ENCODE results near the gene SENP3. TPM values are rescaled to one million over a fixed set of nuclear protein-coding genes. Genes with fewer than 3 reads are reported as not detected.

Gene SENP3
- total RNA-seq, 3 donors from 2014 or later (not counting 1 experiment from before 2014, with no cell fraction given) = 36.9 to 42.3 (median 39.1) TPM

GRCh38 chr17:7561028-7561575 lies 617 bp upstream of the SENP3 start:
- peak overlapping the region; percentile 93 for H3K27ac ChIP-seq (ENCODE audit: low read length)
- H3K9me3 ChIP-seq (ENCODE audit: control insufficient read depth, insufficient read depth, low read length) = no peaks in the 10 kb centered on the region
- TF ChIP-seq CTCF (IDR thresholded peaks at IDR 0.05) = peak; percentile 75
- ATAC-seq = peak; percentile 69 to 86 (median 75)
- no peaks in the 10 kb centered on the region for H3K9me3 Mint-ChIP-seq
- no peaks in the 10 kb centered on the region for H3K27me3 ChIP-seq (ENCODE audit: control insufficient read depth, insufficient read depth, low read length)
- intact Hi-C loops (cut with micrococcal nuclease) = loop anchor here (1.0 to 5.0 kb wide), 8 partner anchors 11 to 309 kb away; partner anchors contain the start of genes CTDNEP1, ELP5, POLR2A and TMEM102
- DNase-seq = peak; percentile 80 to 89
- peak overlapping the region; percentile 98 for H3K4me3 Mint-ChIP-seq
- H3K36me3 Mint-ChIP-seq = no peaks in the 10 kb centered on the region
- WGBS (ENCODE audit: insufficient coverage) = 2% methylated on average over 32 of the region's 32 CpGs
- peaks cover 22 to 35% of the 10 kb centered on the region in 2 donors for H3K4me1 Mint-ChIP-seq
- peaks cover 20% of the 10 kb centered on the region for H3K36me3 ChIP-seq (ENCODE audit: control insufficient read depth, insufficient read depth, low read length)
- H3K27me3 Mint-ChIP-seq (ENCODE audit: low read depth in 2 of 2) = no peaks in the 10 kb centered on the region
- H3K4me3 ChIP-seq (ENCODE audit: low read length) = peak overlapping the region; percentile 67
- peaks cover 53% of the 10 kb centered on the region for H3K4me1 ChIP-seq (ENCODE audit: control insufficient read depth, insufficient read depth, low read length)
- H3K27ac Mint-ChIP-seq = peak overlapping the region; percentile 97 to 99

GRCh38 chr17:7562208-7562605 lies 488 bp downstream of the SENP3 start:
- H3K27ac Mint-ChIP-seq = peak overlapping the region; percentile 97 to 99
- intact Hi-C loops (cut with micrococcal nuclease) = loop anchor here (5.0 kb wide), 1 partner anchor 310 kb away; the partner anchor contains the start of genes CTDNEP1 and ELP5
- H3K4me1 Mint-ChIP-seq = peaks cover 22 to 35% of the 10 kb centered on the region in 2 donors
- peak overlapping the region; percentile 77 for H3K27ac ChIP-seq (ENCODE audit: low read length)
- H3K27me3 Mint-ChIP-seq (ENCODE audit: low read depth in 2 of 2) = no peaks in the 10 kb centered on the region
- H3K36me3 Mint-ChIP-seq = no peaks in the 10 kb centered on the region
- peak overlapping the region; percentile 58 for H3K4me3 ChIP-seq (ENCODE audit: low read length)
- H3K4me1 ChIP-seq (ENCODE audit: control insufficient read depth, insufficient read depth, low read length) = peaks cover 50% of the 10 kb centered on the region
- no peak for TF ChIP-seq CTCF (IDR thresholded peaks at IDR 0.05)
- ATAC-seq = peak in 1 of 3 donors; percentile 4
- no peak for DNase-seq
- H3K4me3 Mint-ChIP-seq = peak overlapping the region; percentile 98
- H3K9me3 ChIP-seq (ENCODE audit: control insufficient read depth, insufficient read depth, low read length) = no peaks in the 10 kb centered on the region
- peaks cover 25% of the 10 kb centered on the region for H3K36me3 ChIP-seq (ENCODE audit: control insufficient read depth, insufficient read depth, low read length)
- H3K27me3 ChIP-seq (ENCODE audit: control insufficient read depth, insufficient read depth, low read length) = no peaks in the 10 kb centered on the region
- WGBS (ENCODE audit: insufficient coverage) = under 1% methylated on average over 28 of the region's 28 CpGs
- no peaks in the 10 kb centered on the region for H3K9me3 Mint-ChIP-seq

- Mint-ChIP-seq H3K27ac (peak overlapping the region in 1 of 2 donors; percentile 99), H3K4me3 (peak overlapping the region; percentile 90), H3K27me3 (ENCODE audit: low read depth in 2 of 2) (no peaks in the 10 kb centered on the region), H3K9me3 (no peaks in the 10 kb centered on the region), H3K4me1 (peaks cover 22 to 34% of the 10 kb centered on the region in 2 donors), H3K36me3 (no peaks in the 10 kb centered on the region)
- WGBS (ENCODE audit: insufficient coverage) = 96% methylated on average over 30 of the region's 30 CpGs
- Histone ChIP-seq H3K9me3 (ENCODE audit: control insufficient read depth, insufficient read depth, low read length) (no peaks in the 10 kb centered on the region), H3K27ac (ENCODE audit: low read length) (no peak overlapping the region), H3K4me3 (ENCODE audit: low read length) (no peak overlapping the region), H3K36me3 (ENCODE audit: control insufficient read depth, insufficient read depth, low read length) (peaks cover 29% of the 10 kb centered on the region), H3K4me1 (ENCODE audit: control insufficient read depth, insufficient read depth, low read length) (peaks cover 40% of the 10 kb centered on the region), H3K27me3 (ENCODE audit: control insufficient read depth, insufficient read depth, low read length) (no peaks in the 10 kb centered on the region)
- DNase-seq (peak in 1 of 2 donors; percentile 5), ATAC-seq (no peak)
- intact Hi-C loops (cut with micrococcal nuclease) = loop anchor here (5.0 kb wide), 1 partner anchor 311 kb away; the partner anchor contains the start of genes CTDNEP1 and ELP5
- no peak for TF ChIP-seq CTCF (IDR thresholded peaks at IDR 0.05)
Observed at GRCh38 chr17:7563115-7563869, 1.6 kb downstream of the SENP3 start.
